GM19193 (cell line): ENCODE data around the gene PCIF1.

ENCODE experiments used
- POLR2A ChIP-seq: IDR thresholded peaks from 4 replicates; pipeline ENCODE4 v1.6.1; 2011; ENCODE audit not compliant: insufficient read depth, insufficient read length; ENCODE audit errors: extremely low read depth

Gene PCIF1

DNA sequence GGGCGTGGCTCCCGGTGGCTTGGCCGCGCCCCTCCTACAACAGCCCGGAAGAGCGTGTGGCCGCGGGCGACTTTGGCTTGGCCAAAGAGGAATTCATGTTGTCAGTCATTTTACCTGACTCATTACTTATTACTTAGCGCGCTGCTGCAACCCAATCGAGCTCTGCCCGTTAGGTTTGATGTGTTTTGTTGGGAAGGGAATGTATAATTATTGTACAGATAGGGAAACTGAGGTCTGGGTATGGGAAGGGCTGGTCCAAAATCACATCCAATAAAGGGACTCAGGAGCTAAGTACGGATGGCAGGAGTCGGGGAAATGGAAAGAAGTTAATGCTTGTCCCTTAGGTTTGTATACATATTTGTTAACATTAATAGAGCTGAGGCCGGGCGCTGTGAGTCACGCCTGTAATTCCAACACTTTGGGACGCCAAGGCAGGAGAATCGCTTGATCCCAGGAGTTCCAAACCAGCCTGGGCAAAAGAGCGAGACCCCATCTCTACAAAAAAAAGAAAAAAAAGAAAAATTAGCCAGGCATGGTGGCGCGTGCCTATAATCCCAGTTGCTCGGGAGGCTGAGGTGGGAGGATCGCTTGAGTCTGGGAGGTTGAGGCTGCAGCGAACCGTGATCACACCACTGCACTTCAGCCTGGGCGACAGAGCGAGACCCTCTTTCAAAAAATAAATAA, 38.2 kb downstream of the PCIF1 start:
- peak; percentile 61 for TF ChIP-seq POLR2A

DNA sequence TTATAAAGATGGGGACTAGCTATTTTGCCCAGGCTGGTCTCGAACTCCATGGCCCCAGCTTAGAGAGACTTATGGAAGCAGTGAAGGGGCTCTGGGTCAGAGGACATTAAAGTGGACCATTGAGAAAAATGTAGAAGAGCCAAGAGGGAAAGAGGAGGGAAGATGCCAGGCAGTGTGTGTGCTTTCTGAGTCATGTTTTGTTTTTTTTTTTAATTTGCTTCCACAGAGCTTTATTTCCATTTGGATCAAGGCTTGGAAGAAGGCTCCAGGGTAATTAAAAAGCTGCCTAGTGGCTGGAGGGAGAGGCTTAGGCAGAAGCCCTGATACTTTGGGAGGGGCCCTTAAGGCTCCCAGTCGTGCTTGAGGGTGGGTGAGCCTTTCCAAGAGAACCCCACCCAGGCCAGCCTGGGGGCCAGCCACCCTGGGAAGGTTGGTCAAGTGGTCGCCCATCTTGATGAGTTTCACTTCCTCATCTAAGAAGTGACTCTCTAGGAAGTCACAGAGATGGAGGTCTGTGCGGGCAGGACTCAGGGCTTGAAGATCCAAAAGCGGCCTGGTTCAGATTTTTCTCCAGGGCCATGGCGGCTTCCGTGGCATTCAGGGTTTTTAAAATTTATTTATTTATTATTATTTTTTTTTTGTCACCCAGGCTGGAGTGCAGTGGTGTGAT, 40.5 kb downstream of the PCIF1 start:
- TF ChIP-seq POLR2A = no peak

DNA sequence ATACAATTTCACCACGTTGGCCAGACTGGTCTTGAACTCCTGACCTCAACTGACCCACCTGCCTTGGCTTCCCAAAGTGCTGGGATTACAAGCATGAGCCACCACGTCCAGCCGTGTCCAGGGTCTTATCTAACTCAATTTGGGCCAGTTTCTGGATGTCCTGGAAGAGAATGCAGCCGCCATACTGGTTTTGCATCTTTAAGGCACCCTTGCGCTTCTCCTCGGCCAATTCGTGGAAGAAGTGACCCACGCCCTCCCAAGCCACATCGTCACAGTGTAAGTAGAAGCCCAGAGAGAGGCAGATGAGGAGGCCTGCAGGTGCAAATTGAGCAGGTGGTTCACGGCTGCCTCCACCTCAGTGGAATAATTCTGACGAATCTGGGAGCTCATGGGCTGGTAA, 41.2 kb downstream of the PCIF1 start:
- no peak for TF ChIP-seq POLR2A

DNA sequence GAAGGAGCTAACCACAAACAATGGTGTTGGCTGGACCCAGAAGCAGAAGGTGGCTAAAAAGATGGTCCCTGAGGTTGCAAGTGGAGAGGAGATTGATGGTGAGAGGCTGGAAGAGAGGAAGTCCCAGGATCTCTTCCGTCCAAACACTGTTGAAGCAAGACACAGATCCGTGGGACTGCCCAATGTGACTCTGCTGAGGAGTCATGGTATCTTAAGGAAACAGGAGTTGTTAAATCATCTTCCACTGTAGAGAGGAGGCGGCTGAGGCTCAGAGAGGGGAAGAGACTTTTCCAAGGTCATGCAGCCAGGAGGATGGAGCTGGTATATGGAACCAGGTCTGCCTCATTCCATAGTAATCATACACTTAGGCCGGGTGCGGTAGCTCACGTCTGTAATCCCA, 41.6 kb downstream of the PCIF1 start:
- no peak for TF ChIP-seq POLR2A

DNA sequence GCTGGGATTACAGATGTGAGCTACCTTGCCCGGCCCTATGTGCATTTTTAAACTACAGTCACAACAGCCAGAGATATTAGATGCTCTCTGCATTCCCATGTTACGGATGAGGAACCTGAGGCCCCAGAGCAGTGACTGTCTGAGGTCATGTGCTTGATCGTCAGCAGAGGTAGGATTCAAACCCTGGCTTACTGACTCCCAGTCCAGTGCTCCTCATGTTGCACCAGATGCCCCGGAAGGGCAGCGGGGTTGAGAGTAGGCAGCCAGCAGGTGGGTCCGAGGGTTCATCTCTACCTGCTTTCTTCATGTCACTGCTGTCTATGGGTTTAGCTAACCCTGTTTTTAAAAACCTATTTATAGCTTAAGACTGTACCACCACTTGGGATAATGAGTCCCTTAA, 46.8 kb downstream of the PCIF1 start:
- no peak for TF ChIP-seq POLR2A

DNA sequence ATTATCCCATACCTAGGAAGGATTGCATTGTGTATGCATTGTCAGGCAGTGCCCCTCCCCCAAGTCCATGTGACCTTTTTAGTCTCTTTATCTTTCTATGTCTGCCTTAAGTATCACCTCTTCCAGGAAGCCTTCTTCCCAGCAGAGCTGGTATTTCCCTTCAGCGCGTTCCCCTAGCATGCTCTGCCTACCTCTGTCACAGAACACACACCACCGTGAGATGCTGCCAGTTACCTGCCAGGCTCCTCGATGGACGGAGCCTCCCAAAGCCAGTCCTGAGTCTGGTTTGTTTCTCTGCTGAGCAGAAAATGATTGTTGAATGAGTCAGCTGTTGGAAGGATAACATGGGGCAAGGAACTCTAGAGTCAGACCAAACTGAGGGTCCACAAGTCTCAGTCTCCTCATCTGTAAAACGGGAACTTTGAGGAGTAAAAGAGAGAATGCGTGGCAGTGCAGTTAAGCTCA, 48.8 kb downstream of the PCIF1 start:
- no peak for TF ChIP-seq POLR2A

DNA sequence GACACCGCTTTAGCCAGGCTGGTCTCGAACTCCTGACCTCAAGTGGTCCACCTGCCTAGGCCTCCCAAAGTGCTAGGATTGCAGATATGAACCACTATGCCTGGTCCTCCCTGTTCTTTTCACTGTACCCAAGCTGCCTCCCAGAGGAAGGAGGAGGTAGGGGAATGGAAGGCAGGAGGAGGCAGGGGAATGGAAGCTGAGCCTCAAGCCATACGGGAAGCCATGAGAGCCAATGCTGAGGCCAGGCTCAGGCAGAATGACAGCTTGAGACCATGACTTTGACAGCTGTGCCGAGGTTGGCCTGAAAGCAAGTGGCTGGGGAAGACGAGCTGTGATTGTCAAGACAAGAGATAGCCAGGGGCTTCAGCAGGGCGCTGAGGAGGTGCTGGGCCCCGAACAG, 51.1 kb downstream of the PCIF1 start:
- TF ChIP-seq POLR2A = no peak

DNA sequence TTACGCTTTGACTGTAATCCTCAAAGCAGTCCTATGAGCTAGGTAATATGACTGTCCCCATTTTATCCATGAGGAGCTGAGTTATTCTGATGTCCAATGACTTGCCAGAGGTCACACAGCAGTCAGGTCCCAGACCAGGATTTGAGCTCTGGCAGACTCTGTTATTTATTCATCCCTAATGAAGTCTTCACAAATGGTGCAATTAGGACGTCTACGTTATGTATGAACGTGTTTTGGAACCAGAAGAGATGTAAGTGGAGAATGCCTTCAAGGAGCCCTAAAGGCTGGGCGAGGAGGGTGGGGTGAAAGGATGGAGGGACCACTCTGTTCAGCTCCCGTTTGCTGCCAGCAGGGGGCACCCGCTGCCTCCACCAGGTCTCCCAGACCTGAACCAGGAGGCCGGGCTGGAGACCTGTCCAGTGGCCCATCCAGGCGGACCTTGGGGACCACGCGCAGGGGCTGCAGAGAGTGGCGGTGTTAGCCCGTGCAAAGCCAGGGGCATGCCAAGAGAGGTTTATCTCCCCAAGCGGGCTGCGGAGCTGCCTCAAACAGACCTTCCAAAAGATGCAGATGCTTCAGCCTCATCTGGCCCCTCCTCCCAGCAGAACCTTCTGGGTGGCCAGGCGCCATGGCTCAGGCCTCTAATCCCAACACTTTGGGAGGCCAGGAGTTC, 52.8 kb downstream of the PCIF1 start:
- TF ChIP-seq POLR2A = no peak

DNA sequence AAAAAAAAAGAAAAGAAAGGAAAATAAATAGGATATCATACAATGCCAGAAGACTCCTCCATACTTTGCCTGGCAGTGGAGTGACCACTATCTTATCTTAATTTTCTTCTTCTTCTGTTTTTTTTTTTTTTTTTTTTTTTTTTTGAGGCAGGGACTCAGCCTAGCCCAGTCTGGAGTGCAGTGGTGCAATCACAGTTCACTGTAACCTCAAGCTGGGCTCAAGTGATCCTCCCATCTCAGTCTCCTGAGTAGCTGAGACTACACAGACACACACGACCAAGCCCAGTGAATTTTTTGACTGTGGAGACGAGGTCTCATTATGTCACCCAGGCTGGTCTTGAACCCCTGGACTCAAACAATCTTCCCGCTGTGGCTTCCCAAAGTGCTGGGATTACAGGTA, 57.1 kb downstream of the PCIF1 start:
- TF ChIP-seq POLR2A = no peak

DNA sequence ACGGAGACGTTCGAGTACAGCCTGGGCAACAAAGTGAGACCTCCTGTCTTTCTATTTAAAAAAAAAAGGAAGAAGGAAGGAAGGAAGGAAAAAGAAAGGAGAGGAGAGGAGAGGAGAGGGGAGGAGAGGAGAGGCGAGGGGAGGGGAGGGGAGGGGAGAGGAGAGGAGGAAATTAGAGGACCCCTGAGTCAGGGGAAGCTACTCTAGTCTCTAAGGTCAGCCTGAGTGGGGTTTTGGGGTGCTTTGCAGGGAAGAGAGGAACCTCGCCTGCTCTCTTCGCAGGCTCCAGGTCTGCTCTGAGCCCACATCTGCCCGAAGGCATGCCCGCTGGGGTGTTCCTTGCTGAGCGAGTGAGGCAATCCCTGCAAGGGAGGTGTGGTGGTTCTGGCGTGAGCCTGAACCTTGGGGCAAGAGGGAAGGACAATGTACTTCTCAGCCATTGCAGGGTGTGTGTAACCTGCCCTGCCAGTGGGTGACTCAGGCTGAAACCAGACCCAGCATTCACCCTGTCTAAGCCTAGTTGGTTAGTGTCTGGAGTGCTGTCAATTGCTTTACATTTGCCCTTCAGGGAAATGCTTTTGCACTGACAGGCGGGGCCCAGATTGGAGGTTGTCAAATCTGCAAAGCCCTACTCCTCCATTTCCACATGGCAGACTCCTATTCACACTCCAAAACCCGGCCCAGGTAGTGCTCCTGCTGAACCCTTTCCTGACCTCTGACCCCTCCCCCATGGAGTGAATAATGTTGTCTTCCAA, 58.9 kb downstream of the PCIF1 start:
- TF ChIP-seq POLR2A = no peak

DNA sequence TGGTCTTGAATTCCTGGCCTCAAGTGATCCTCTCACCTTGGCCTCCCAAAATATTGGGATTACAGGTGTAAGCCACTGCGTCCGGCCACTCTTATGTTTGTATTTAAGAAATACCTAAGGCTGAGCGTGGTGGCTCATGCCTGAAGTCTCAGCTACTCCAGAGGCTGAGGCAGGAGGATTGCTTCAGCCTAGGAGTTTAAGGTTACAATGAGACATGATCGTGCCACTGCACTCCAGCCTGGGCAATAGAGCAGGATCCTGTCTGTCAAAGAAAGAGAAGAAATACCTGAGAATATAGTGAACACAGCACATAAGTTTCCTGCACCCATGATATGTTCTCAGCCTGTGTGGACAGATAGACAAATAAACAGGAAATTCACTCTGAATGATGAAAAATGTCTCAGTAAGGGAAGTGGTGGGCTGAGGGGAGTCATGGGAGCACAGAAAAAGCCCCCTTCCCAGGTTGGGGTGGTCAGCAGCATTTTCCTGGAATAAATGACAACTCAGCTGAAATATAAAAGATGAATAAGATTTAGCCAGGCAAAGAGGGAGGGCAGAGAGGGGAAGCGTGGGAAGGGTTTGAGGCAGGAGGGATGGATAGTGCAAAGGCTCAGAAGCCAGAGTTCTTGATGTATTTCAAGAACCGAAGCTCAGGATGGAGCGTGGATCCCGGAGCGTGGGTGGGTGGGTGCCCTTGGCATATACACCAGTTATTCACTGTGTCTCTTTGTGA, 60.4 kb downstream of the PCIF1 start:
- no peak for TF ChIP-seq POLR2A

DNA sequence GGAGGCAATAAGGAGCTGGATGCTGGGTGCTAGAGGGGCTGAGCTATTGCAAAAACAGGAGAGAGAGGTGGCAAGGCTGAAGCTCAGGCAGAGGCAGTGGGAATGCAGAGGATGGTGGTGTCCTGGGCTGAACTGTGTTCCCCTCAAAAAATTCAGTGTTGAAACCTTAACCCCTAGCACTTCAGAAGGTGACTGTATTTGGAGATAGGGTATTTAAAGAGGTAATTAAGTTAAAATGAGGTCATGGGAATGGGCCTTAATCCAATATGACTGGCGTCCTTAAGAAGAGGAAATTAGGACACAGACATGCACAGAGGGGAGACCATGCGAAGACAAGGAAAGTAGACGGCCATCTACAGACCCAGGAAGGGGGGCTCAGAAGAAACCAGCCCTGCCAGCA, 62.7 kb downstream of the PCIF1 start:
- no peak for TF ChIP-seq POLR2A
